NCI-H345 treated with DMSO at 0.1 percent for 48 hours (cell line): Measurements from ENCODE around the gene CRISPLD2.
"Not testable (repeated sequence)": the region's sequence is repeated elsewhere in the genome, so short reads cannot be mapped to it uniquely, and the experiment has no call there.

Experiments
- DNase-seq: peaks from one replicate; lab custom pipeline; 2025; ENCODE audit not compliant: unreplicated experiment; lab: John Stamatoyannopoulos, UW

Gene CRISPLD2

DNA sequence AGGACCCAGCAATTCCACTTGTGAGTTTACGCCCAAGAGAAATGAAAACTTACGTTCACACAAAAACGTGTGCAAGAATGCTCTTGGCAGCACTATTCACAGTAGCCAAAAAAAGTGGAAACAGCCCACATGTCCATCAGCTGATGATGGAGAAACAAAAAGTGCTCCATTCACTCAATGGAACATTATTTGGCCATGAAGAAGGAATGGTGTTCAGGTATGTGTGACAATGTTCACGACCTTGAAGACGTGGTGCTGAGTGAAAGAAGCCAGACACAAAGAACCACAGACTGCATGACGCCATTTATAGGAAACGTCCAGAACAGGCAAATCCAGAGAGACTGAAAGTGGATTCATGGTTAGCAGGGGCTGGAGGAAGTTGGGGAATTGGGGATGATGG, 106.7 kb downstream of the CRISPLD2 start:
- no peak for DNase-seq

DNA sequence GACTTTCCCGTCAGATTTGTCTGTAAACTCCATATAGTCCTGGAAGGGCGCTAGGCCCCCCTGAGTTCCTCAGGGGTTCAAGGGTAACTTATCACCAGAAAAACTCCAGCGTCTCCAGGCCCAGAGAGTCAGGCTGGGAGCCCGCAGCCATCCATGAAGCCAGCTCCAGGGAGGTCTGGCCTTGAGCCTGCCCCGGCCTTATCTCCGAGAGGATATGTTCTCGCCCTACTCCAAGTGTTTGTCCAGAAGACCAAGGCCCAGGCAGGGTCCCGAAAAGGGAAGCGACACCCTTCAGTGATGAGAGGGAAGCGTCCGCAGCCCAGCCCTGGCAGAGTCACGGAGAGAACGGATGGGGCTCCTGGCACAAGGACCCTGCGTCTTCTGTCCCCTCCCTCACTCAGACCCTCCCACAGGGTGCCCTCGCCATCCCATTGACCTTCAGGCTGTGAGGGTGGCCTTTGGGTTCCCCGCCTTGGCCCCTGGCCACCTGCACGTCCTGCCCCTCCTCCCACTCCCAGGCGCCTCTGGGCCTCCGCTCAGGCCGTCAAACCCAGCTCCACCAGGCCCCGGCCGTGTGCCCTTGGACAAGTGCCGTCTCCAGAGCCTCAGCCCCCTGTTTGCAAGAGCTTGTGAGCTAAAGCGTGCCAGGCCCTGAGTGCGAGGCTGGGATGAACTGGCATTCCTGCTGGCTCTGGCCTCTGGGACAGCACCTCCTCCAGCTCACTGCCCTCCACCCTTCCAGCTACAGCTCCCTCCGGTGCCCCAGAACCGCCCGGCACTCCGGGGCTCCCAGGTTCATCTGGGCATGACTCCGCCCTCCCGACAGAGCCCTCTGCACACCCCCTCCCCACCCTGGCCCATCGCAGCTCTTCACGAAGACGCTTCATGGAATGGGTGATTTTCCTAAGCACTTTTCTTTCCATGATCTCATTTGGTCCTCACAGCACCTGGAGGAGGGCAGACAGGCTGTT, 108.1 kb downstream of the CRISPLD2 start:
- DNase-seq = no peak

DNA sequence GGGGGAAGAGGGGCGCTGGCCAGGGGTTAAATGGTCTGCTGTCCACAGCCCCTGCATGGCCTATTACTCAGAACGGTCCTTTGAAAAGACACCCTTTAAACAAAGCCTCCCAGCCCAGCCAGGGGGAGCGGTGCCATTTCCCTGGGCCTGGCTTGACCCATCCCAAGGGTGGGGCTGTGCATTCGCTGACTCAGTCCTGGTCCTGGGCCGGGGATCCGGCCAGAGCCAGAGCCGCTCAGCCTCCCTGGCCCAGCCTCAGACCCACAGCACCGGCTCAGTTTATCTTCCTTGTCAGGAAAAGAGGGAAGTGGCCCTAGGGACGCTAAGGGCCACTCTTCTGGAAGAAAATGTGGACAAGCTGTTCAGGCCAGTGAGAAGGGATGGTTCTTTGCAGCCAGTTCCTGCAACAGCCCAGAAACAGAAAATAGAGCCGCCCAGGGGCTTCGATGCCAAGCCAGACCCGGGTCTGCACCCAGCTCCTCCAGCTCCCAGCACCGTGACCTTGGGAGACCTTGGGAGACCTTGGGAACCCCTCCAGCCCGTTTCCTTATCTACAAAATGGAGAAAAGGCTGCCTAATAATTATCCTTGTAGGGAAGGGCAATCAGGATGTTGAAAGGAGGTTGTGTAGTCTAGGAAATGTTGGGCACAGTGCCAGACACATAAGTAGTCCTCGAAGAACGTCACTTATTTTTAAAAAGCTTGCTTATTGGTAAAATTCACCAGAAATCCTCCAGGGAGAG, 109.1 kb downstream of the CRISPLD2 start:
- no peak for DNase-seq

DNA sequence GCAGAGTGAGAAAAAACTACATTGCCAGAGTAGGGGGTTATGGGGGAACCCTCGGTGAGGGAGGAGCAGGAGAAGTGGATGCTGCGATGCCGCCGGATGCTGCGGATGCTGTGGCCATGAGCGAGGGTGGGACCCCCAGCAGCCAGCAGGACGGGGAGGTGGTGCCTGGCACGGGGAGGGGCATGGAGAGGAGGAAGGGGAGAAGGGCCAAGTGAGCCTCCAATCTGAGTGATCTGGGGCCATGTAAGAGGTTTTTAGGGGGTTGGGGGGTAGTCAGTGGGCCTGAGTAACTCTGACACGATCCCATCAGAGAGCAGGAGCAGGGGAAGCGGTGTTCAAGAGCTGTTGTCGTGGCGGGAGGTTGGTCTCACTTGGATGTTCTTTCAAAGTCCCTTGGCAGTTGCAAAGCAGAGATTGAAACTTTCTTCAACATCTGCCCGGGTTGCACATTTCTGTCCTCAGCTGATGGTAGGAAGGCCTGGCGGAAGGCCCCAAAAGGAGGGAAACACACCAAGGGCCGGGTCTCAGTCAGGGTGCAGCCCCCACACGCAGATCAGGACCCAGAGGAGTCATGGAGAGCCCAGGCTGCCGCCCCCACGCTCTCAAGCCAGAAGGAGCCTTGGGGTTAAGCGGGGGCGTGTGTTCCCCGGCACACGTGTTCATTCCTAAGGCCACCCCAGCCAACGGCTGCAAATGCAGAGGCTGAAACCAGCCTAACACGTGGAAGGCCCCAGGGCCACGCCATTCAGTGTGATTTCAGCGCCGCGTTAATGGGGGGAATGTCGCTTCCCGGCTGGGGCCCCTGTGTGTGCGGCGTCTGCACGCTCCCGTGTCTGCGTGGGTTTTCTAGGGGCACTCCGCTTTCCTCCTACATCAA, 109.9 kb downstream of the CRISPLD2 start:
- DNase-seq = no peak

DNA sequence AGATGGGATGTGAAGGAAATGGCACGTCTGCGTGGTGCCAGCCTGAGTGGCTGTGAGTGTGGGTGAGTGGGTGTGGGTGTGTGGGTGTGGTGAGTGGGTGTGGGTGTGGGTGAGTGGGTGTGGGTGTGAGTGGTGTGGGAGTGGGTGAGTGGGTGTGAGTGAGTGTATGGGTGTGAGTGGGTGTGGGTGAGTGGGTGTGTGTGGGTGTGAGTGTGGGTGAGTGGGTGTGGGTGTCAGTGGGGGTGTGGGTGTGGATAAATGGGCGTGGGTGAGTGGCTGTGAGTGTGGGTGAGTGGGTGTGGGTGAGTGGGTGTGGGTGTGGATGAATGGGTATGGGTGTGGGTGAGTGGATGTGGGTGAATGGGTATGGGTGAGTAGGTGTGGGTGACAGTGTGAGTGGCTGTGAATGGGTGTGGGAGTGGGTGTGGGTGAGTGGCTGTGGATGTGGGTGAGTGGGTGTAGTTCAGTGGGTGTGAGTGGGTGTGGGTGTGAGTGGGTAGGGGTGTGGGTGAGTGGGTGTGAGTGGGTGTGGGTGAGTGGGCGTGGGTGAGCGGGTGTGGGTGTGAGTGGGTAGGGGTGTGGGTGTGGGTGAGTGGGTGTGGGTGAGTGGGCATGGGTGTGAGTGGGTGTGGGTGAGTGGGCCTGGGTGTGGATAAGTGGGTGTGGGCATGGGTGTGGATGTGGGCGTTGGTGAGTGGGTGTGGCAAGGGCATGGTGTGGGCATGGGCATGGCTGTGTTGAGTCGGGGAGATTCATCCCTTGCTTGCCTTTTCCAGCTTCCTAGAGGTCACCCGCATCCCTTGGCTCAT, 110.7 kb downstream of the CRISPLD2 start:
- DNase-seq = no peak

DNA sequence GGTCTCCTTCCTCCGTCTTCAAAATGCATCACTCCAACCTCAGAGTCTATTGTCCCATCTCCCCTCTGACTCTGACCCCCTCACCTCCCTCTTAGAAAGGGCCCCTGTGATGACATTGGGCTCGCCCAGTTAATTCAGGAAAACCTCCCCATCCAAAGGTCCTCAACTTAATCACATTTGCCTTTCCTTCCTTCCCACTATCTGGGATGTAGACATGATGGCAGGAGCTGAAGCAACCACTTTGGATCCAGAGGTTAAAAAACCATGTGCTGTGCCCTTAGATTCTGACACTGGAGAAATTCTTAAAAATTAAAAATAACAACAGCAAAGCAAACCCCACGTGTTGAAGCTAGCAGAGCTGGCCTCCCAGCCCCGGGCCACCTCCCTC, 111.3 kb downstream of the CRISPLD2 start:
- no peak for DNase-seq

DNA sequence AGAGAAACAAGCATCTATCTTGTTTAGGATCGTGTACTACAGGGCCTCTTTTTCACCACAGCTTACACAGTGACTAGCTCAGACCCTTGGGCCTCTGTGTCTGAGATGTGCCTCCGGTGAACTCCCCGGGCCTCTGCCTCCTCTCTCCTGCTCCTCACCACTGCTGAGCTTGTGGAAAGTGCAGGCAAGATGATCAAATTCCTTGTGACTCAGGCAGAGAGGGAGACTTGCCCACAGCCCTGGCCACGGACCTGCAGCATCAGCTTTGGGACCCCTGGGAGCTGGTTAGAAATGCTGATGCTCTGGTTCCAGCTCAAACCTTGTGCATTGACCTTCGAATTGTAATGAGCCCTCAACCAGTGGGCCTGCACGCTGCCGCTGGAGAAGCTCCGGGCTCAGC, 111.7 kb downstream of the CRISPLD2 start:
- DNase-seq = no peak

DNA sequence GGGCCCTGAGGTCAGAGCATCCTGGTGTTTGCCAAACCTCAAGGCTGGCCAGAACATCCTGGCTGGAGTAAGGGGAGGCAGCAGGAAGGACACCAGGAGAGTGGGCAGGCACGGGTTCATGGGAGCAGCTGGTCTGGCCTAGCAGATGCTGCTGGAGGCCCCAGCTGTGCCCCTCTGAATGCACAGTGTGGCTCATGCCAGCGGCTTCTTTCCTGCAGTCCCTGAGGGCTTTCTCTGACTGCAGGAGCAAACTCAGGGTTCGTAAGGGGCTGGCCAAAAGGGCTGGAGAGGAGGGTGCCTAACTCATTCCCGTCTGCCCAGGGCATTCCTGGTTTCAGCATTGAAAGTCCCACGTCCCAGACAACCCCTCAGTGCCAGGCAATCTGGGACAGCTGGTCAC, 112.9 kb downstream of the CRISPLD2 start:
- DNase-seq = no peak

DNA sequence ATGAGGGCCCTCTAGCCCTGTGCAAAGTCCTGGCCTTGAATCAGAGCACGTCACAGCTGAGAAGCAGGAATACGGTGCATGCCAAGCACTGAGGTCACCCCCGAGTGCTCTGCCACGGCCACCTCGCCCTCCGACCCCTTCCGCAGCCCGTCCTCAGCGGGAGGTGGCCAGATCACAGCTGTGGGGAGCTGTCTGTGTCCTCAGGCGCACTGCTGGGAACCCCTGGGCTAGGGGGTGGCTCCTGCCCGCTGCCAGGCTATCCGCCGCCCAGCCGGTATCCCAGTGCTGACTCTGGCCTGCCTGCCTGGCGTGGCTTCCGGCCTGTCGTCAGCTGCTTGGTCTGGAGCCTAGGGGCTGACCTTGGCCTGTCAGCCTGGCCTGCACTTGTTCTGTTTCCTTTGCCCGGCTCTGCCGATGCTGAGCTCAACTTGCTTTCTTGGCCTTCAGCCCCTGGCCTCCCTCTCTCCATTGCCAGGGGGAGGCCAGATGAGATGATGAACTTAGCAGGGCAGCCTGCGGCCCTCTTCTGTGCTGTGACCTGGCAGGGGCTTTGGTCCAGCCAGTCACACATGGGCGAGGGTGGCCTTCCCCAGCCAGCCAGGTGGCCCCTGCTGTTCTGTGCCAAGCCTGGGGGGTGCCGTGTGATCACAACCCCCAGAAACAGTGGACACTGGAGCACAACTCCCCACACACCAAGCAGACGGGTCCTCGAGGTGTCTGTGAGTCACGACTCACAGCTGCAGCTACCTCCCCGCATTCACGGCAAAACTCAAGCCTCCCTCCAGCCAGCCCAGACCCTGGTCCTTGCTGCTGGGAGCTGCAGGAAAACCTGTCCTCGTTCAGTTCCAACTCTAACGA, 114.2 kb downstream of the CRISPLD2 start:
- DNase-seq = no peak

DNA sequence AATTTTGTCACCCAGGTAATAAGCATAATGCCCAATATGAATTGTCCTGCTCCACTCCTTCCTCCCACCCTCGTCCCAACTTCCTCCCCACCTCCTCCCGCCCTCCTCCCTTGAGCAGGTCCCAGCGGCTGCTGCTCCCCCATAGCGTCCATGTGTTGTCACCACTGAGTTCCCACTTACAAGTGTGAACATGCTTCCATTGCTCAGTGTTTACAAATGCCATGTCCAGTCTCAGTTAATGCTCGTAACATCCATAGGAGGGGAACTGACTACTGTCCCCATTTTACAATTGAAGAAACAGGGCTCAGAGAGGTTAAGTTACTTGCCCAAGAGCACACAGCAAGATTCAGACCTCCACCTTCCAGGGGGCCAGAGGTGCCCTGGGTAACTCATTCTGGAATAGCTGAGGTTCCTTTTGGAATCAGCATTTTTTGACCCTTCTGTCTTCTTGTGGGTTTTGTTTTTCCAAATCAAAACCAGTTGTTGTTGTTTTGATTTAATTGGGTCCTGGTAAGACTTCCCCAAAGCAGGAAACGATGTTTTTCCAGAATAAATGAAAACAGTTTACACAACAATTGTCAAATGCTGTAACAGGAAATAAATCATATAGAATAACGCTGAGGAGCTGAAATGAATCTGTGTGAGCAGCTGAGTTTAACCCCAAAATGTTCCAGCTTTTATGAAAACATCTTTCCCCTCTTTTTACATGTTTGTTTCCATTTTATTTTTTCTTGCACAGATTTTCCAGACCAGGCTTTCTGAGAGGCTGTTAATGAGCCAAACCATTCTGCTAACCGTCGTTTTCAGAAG, 117.6 kb downstream of the CRISPLD2 start:
- DNase-seq = no peak

DNA sequence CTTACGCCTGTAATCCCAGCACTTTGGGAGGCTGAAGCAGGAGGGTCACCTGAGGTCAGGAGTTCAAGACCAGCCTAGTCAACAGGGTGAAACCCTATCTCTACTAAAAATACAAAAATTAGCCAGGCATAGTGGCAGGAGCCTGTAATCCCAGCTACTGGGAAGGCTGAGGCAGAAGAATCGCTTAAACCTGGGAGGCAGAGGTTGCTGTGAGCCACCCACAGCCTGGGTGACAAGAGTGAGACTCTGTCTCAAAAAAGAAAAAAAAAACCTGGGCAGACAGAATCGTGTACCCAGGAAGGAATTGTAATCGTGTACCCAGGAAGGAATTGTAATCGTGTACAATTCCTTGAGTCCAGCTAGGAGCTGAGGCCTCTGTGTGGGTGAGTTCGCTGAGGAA, 118.8 kb downstream of the CRISPLD2 start:
- not testable (repeated sequence) for DNase-seq

DNA sequence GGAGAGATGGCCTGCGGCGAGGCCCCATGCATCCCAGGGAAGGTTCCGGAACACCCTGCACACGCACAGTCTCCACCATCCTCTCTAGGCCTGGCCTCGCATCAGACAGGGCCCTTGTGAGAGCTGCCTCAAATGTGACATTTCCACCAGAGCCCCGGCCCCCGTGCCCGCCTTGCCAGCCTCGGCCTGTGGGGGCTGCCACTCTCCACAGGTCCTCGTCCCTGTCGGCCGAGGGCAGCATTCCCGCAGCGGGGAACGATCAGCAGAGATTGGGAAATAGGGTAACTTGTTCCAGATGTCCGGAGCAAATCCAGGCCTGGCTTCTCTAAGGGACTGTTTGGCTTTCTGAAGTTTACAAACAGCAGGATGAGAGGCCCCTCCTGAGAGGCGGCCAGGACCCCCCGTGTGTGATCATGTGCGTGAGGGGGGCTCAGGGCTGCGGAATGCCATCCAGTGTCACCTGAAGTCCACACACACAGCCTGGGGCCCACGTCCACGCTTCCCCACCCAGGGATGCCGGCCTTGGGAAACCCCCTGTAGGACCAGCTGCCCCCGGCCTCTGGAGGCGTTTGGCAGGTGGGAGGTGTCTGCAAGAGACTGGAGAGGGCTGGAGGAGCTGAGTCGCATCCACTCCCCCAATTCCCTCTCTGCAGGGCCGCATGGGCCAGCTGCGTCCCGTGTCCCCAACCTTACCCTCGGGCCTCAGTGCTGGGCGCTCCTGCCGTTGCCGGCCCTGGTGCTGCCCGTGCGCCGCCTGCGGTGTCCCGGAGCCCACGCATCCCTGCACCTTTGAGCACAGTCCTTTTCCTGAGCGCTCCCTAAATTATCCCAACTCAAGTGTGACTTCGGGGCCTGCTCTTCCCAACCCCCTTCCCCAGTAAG, 121.1 kb downstream of the CRISPLD2 start:
- no peak for DNase-seq

DNA sequence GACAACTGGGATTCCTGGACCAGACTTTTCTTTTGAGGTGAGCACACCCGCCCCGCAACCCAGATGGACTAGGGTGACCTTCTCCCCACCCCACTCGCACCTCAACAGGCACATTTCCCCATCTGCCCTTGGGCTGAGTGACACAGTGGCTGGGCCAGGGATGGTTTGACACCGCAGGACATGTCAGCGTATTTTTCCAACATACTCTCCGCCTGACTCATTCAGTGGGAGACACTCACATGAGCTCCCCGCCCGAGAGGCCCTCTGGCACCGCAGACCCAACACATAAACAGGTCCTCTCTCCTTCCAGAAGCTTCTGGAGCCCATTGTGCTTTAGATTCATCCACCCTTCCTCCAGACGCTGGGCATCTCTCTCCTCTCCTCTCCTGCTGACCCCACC, 122.1 kb downstream of the CRISPLD2 start:
- no peak for DNase-seq

DNA sequence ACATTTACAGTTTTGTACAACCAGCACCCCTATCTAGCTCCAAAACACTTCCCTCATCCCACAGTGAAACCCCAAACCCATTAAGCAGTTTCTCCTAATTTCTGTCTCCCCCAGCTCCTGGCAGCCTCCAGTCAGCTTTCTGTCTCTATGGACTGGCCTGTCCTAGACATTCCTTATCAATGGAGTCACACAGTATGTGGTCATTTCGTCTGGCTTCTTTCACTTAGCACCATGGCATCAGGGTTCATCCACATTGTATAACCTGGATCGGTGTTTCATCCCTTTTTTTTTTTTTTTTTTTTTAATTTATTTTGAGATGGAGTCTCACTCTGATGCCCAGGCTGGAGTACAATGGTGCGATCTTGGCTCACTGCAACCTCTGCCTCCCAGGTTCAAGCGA, 123.0 kb downstream of the CRISPLD2 start:
- no peak for DNase-seq

DNA sequence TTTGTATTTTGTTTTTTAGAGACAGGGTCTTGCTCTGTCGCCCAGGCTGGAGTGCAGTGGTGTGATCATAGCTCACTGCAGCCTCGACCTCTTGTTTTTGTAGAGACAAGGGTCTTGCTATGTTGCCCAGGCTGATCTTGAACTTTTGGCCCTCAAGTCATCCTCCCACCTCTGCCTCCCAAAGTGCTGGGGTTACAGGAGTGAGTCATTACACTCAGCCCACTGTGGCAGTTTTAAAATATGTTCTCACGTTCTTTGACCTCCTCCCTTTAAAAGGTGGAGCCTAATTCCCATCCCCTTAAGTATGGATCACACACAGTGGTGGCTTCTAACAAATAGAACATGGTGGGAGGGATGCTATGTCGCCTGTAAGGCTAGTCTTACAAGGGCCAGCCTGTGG, 123.8 kb downstream of the CRISPLD2 start:
- no peak for DNase-seq

DNA sequence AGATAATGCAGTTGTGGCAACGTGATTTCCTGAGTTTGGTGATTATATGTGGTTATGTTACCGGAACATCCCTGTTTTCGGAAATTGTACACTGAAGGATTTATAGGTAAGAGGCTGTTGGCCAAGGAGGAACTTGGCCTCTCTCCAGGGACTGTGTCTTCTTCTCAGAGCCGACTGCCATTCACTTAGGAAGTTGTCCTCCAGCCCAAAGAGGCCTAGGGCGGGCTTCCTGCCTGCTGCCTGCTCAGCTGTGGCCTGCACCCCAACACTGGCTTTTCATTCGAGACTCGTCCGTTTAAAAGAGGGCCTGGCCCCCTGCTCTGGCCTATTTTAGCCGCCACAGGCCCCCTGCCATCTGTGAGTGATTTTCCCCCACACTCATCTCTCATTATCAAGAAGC, 127.2 kb downstream of the CRISPLD2 start:
- DNase-seq = no peak

DNA sequence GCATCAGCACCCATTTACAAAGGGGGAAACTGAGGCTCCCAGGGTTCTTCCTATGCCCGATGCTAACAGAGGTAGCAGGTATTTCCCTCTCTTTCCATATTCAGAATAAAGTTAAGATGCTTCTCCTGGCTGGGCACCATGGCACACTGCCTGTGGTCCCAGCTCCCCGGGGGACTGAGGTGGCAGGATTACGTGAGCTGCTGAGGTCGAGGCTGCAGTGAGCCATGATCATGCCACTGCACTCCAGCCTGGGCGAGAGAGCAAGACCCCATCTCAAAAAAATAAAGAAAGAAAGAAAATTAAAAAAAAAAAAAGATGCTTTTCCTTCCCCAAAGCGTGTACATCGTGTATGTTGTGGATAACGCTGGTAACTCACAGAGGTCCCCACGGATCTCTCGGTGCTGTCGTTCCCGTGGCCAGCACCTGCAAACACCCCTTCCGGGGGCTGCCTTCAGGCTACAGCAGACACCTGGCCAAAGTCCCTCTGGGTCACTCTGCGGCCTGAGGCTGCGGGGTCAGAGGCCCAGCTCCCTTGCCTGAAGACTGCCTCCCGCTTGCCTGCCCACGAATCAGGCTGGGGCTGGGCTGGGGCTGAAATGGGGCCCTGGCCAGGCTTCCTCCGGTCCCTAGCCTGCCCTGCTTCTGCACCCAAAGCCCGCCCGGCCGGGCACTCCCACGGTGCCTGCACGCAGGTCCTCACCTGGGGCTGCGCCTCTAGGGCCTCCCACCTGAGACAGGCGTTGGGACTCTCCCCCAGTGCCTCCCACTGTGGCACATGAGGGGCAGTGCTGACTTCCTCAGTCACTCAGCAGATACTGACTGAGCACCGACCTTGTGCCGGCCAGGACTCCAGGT, 128.4 kb downstream of the CRISPLD2 start:
- no peak for DNase-seq
